SK-N-SH (cell line): Measurements from ENCODE around the gene LMF1.

Source experiments
- ELF1 ChIP-seq: IDR thresholded peaks from 2 replicates; pipeline ENCODE4 v1.4.0; 2012
- FOXJ3 ChIP-seq: sonication (generic); formaldehyde crosslinking; IDR thresholded peaks from 2 replicates; pipeline ENCODE4 v1.5.1; 2020; ENCODE audit warnings: mild to moderate bottlenecking, missing genetic modification reagents
- TF ChIP-seq, protein P1 (sequence below): fragments of 200-600 bp; sonication (generic); IDR thresholded peaks from 2 replicates; pipeline ENCODE4 v1.6.1; 2017; ENCODE audit warnings: antibody characterized with exemption, mild to moderate bottlenecking, moderate library complexity
- TF ChIP-seq, protein P2 (sequence below): IDR thresholded peaks from 2 replicates; pipeline ENCODE4 v1.4.0; 2012; ENCODE audit warnings: low read depth

DNA sequence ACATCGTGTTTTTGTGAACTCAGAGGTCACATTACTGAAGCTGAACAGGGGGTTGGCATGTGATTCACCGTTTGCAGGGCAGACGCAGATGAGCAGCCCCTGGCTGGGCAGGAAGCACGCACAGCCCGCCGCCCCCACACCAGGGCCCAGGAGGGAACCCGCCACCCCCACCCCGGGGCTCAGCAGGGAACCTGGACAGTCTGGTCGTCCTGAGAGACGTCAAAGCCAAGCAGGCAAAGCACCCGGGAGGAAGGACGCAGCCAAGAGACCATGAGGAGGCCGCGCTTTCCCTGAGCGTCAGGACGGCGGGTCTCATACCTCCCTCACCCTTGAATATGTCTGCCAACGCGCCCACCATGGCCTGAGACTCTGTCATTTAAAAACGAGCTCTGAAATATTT lies 60.6 kb downstream of the LMF1 start:
- TF ChIP-seq, protein P1, sequence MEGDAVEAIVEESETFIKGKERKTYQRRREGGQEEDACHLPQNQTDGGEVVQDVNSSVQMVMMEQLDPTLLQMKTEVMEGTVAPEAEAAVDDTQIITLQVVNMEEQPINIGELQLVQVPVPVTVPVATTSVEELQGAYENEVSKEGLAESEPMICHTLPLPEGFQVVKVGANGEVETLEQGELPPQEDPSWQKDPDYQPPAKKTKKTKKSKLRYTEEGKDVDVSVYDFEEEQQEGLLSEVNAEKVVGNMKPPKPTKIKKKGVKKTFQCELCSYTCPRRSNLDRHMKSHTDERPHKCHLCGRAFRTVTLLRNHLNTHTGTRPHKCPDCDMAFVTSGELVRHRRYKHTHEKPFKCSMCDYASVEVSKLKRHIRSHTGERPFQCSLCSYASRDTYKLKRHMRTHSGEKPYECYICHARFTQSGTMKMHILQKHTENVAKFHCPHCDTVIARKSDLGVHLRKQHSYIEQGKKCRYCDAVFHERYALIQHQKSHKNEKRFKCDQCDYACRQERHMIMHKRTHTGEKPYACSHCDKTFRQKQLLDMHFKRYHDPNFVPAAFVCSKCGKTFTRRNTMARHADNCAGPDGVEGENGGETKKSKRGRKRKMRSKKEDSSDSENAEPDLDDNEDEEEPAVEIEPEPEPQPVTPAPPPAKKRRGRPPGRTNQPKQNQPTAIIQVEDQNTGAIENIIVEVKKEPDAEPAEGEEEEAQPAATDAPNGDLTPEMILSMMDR: no peak
- no peak for TF ChIP-seq FOXJ3
- no peak for TF ChIP-seq ELF1
- TF ChIP-seq, protein P2, sequence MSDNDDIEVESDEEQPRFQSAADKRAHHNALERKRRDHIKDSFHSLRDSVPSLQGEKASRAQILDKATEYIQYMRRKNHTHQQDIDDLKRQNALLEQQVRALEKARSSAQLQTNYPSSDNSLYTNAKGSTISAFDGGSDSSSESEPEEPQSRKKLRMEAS: no peak
